Breast epithelium (tissue), 4 donors: ENCODE data around the gene YIPF4. TPM values are rescaled to one million over a fixed set of nuclear protein-coding genes. Genes with fewer than 3 reads are reported as not detected.
"Not testable (repeated sequence)": the region's sequence is repeated elsewhere in the genome, so short reads cannot be mapped to it uniquely, and the experiment has no call there.

Source experiments
- DNase-seq, 2 donors: peaks; one replicate each; pipeline ENCODE4 v3.0.0-alpha.2; 2019; ENCODE audit warnings: low spot score in 2 of 2
- H3K27ac ChIP-seq, 2 donors: fragments of 200-600 bp; sonication (generic) in 1 of 2; one replicate each; pipeline ENCODE4 v1.5.1; 2016 to 2019; ENCODE audit warnings: mild to moderate bottlenecking in 1 of 2
- H3K27me3 ChIP-seq, 2 donors: fragments of 200-600 bp; sonication (generic) in 1 of 2; one replicate each; pipeline versions ENCODE4 v1.5.1 to v1.6.0; 2017 to 2019; ENCODE audit warnings: control low read depth in 1 of 2, mild to moderate bottlenecking in 1 of 2
- H3K36me3 ChIP-seq: fragments of 200-600 bp; one replicate; pipeline ENCODE4 v1.5.1; 2019
- H3K4me1 ChIP-seq, 2 donors: fragments of 200-600 bp; sonication (generic); one replicate each; pipeline ENCODE4 v1.5.1; 2016 to 2019; ENCODE audit warnings: control low read depth in 1 of 2
- H3K4me3 ChIP-seq, 3 donors: fragments of 200-600 bp; sonication (generic); 1 replicate in 2 of 3; 2 replicates in 1 of 3; pipeline ENCODE4 v1.5.1; 2016 to 2019; ENCODE audit warnings: mild to moderate bottlenecking in 3 of 3, moderate library complexity in 2 of 3
- H3K9me3 ChIP-seq, 2 donors: fragments of 200-600 bp; sonication (generic) in 1 of 2; one replicate each; pipeline ENCODE4 v1.5.1; 2016 to 2019; ENCODE audit warnings: control low read depth in 1 of 2
- CTCF ChIP-seq, 3 donors: fragments of 450-650 bp; IDR thresholded peaks; one replicate each; pipeline ENCODE4 v1.5.1; 2016 to 2017; ENCODE audit warnings: antibody characterized with exemption in 3 of 3, mild to moderate bottlenecking in 3 of 3, moderate library complexity in 3 of 3
- POLR2A ChIP-seq: fragments of 450-650 bp; IDR thresholded peaks from one replicate; pipeline ENCODE4 v1.6.1; 2016; ENCODE audit warnings: antibody characterized with exemption, mild to moderate bottlenecking, moderate library complexity
- POLR2AphosphoS5 ChIP-seq, 3 donors: sonication (generic); formaldehyde crosslinking; IDR thresholded peaks; one replicate each; pipeline ENCODE4 v1.6.1; 2017; ENCODE audit warnings: antibody characterized with exemption in 3 of 3
- intact Hi-C: fragments of 100-400 bp; cut with DNase I; formaldehyde crosslinking; loops from one replicate; pipeline ENCODE4 v1.15.1; 2023; ENCODE audit warnings: low total_unique reads
- total RNA-seq, 3 donors: library from RNA; depleted of rRNA; stranded (reverse); fragments of >200 nt; gene quantifications; one replicate each; pipeline ENCODE4 v1.1.0, GENCODE V29; 2016

Gene YIPF4
- total RNA-seq, 3 donors from 2014 or later, result 14.7 to 44.5 (median 16.8) TPM

GRCh38 chr2:32357318-32358110, 79.8 kb downstream of the YIPF4 start:
- Histone ChIP-seq H3K4me3 (peak overlapping the region; percentile 87 to 97 (median 95)), H3K27me3 (no peaks in the 10 kb centered on the region), H3K36me3 (no peaks in the 10 kb centered on the region), H3K27ac (peak overlapping the region; percentile 97), H3K9me3 (no peaks in the 10 kb centered on the region), H3K4me1 (peaks cover 0 to 10% of the 10 kb centered on the region in 2 donors)
- intact Hi-C loops, result no loop called here
- TF ChIP-seq POLR2AphosphoS5 (IDR thresholded peaks at IDR 0.05), result peak in 1 of 3 donors; percentile 6
- TF ChIP-seq POLR2A, result no peak
- TF ChIP-seq CTCF (IDR thresholded peaks at IDR 0.05), result no peak
- DNase-seq, result peak in 1 of 2 donors; percentile 32

GRCh38 chr2:32358111-32358482, 80.4 kb downstream of the YIPF4 start:
- intact Hi-C loops, result no loop called here
- H3K4me3 ChIP-seq, result peak overlapping the region; percentile 87 to 97 (median 95)
- TF ChIP-seq POLR2AphosphoS5 (IDR thresholded peaks at IDR 0.05) (no peak), CTCF (IDR thresholded peaks at IDR 0.05) (no peak), POLR2A (no peak)
- no peaks in the 10 kb centered on the region for H3K9me3 ChIP-seq
- peak overlapping the region; percentile 97 for H3K27ac ChIP-seq
- H3K4me1 ChIP-seq, result peaks cover 0 to 10% of the 10 kb centered on the region in 2 donors
- H3K36me3 ChIP-seq, result no peaks in the 10 kb centered on the region
- no peaks in the 10 kb centered on the region for H3K27me3 ChIP-seq
- no peak for DNase-seq

GRCh38 chr2:32360416-32360815, 82.7 kb downstream of the YIPF4 start:
- no peak for TF ChIP-seq CTCF (IDR thresholded peaks at IDR 0.05)
- no peak for TF ChIP-seq POLR2A
- no peak for TF ChIP-seq POLR2AphosphoS5 (IDR thresholded peaks at IDR 0.05)
- no peaks in the 10 kb centered on the region for H3K9me3 ChIP-seq
- no peak for DNase-seq
- no peak overlapping the region for H3K4me3 ChIP-seq
- intact Hi-C loops, result no loop called here
- H3K27ac ChIP-seq, result no peak overlapping the region
- no peaks in the 10 kb centered on the region for H3K27me3 ChIP-seq
- peaks cover 0 to 10% of the 10 kb centered on the region in 2 donors for H3K4me1 ChIP-seq
- H3K36me3 ChIP-seq, result no peaks in the 10 kb centered on the region

GRCh38 chr2:32362997-32363396, 85.3 kb downstream of the YIPF4 start:
- H3K9me3 ChIP-seq, intact Hi-C loops, H3K27me3 ChIP-seq, H3K36me3 ChIP-seq, H3K4me3 ChIP-seq, DNase-seq, H3K27ac ChIP-seq: not testable (repeated sequence)
- peaks cover 0 to 10% of the 10 kb centered on the region in 2 donors for H3K4me1 ChIP-seq

GRCh38 chr2:32363597-32363996, 85.9 kb downstream of the YIPF4 start:
- H3K4me1 ChIP-seq, result peaks cover 0 to 10% of the 10 kb centered on the region in 2 donors
- no peaks in the 10 kb centered on the region for H3K9me3 ChIP-seq
- H3K4me3 ChIP-seq, result no peak overlapping the region
- no peak overlapping the region for H3K27ac ChIP-seq
- intact Hi-C loops, result no loop called here
- DNase-seq, result no peak
- no peaks in the 10 kb centered on the region for H3K27me3 ChIP-seq
- TF ChIP-seq POLR2A (no peak), CTCF (IDR thresholded peaks at IDR 0.05) (no peak), POLR2AphosphoS5 (IDR thresholded peaks at IDR 0.05) (no peak)
- no peaks in the 10 kb centered on the region for H3K36me3 ChIP-seq

GRCh38 chr2:32364290-32364689, 86.6 kb downstream of the YIPF4 start:
- H3K9me3 ChIP-seq, DNase-seq, intact Hi-C loops, H3K4me3 ChIP-seq, H3K4me1 ChIP-seq, H3K27me3 ChIP-seq, H3K36me3 ChIP-seq, H3K27ac ChIP-seq: not testable (repeated sequence)

- intact Hi-C loops, H3K36me3 ChIP-seq, H3K27ac ChIP-seq, H3K9me3 ChIP-seq, H3K27me3 ChIP-seq, H3K4me1 ChIP-seq, H3K4me3 ChIP-seq, DNase-seq: not testable (repeated sequence)
Measured at GRCh38 chr2:32365679-32366078, 88.0 kb downstream of the YIPF4 start.
